B cell (primary cell): Measurements from ENCODE around the gene CHEK2.

Experiments used
- CTCF ChIP-seq: fragments of 200-600 bp; IDR thresholded peaks from one replicate; pipeline ENCODE4 v1.8.0; 2022; ENCODE audit warnings: antibody characterized with exemption, mild to moderate bottlenecking
- EZH2 ChIP-seq: IDR thresholded peaks from 2 replicates; pipeline ENCODE4 v1.6.1; 2012; ENCODE audit warnings: borderline replicate concordance, low read depth, mild to moderate bottlenecking, moderate library complexity, low read length; ENCODE audit not compliant: insufficient read depth, poor library complexity, severe bottlenecking

- TF ChIP-seq EZH2 (no peak), CTCF (no peak)
These were observed 72.2 kb downstream of the CHEK2 start for GRCh38 chr22:28669387-28669786.
